ENCODE data around the gene C1R. TPM values are rescaled to one million over a fixed set of nuclear protein-coding genes. Genes with fewer than 3 reads are reported as not detected.

The C1R gene
- total RNA-seq, 1 donor from 2014 or later = 0.78 TPM

GRCh38 chr12:7078163-7078562, 14.1 kb downstream of the C1R start:
- no peak for TF ChIP-seq CTCF (IDR thresholded peaks at IDR 0.05)
- CTCF ChIA-PET = no interaction called here

GRCh38 chr12:7076493-7076892, 15.8 kb downstream of the C1R start:
- Mint-ChIP-seq H3K36me3 (ENCODE audit: low read depth) (no peaks in the 10 kb centered on the region), H3K27me3 (peaks cover 6% of the 10 kb centered on the region), H3K9me3 (no peaks in the 10 kb centered on the region), H3K27ac (no peak overlapping the region), H3K4me1 (no peaks in the 10 kb centered on the region), H3K4me3 (no peak overlapping the region)
- ChIA-PET POLR2A (no interaction called here), CTCF (no interaction called here)
- TF ChIP-seq CTCF (IDR thresholded peaks at IDR 0.05) = no peak
- intact Hi-C loops (cut with micrococcal nuclease) = no loop called here
- no peak for DNase-seq
- ATAC-seq (ENCODE audit: low read depth) = no peak

More at GRCh38 chr12:7078163-7078562, 14.1 kb downstream of the C1R start:
- POLR2A ChIA-PET = no interaction called here
- Mint-ChIP-seq H3K9me3 (peaks cover under 1% of the 10 kb centered on the region), H3K4me1 (no peaks in the 10 kb centered on the region), H3K36me3 (ENCODE audit: low read depth) (no peaks in the 10 kb centered on the region), H3K27me3 (peaks cover 6% of the 10 kb centered on the region), H3K4me3 (no peak overlapping the region), H3K27ac (no peak overlapping the region)
- DNase-seq (no peak), ATAC-seq (ENCODE audit: low read depth) (no peak)
- intact Hi-C loops (cut with micrococcal nuclease) = no loop called here

GRCh38 chr12:7075939-7076338, 16.3 kb downstream of the C1R start:
- DNase-seq (no peak), ATAC-seq (ENCODE audit: low read depth) (no peak)
- peaks cover 6% of the 10 kb centered on the region for H3K27me3 Mint-ChIP-seq
- intact Hi-C loops (cut with micrococcal nuclease) = no loop called here
- no peaks in the 10 kb centered on the region for H3K9me3 Mint-ChIP-seq
- ChIA-PET POLR2A (no interaction called here), CTCF (no interaction called here)
- no peaks in the 10 kb centered on the region for H3K4me1 Mint-ChIP-seq
- no peak overlapping the region for H3K4me3 Mint-ChIP-seq
- TF ChIP-seq CTCF (IDR thresholded peaks at IDR 0.05) = no peak
- H3K27ac Mint-ChIP-seq = no peak overlapping the region
- no peaks in the 10 kb centered on the region for H3K36me3 Mint-ChIP-seq (ENCODE audit: low read depth)

- Mint-ChIP-seq H3K27me3 (peaks cover 8% of the 10 kb centered on the region), H3K9me3 (no peaks in the 10 kb centered on the region), H3K4me3 (no peak overlapping the region), H3K4me1 (no peaks in the 10 kb centered on the region), H3K36me3 (ENCODE audit: low read depth) (no peaks in the 10 kb centered on the region), H3K27ac (no peak overlapping the region)
- DNase-seq (no peak), ATAC-seq (ENCODE audit: low read depth) (no peak)
- POLR2A ChIA-PET = no interaction called here
- CTCF ChIA-PET = no interaction called here
- intact Hi-C loops (cut with micrococcal nuclease) = no loop called here
- no peak for TF ChIP-seq CTCF (IDR thresholded peaks at IDR 0.05)
Measured at GRCh38 chr12:7075518-7075917, 16.7 kb downstream of the C1R start.

GRCh38 chr12:7073946-7074345, 18.3 kb downstream of the C1R start:
- Mint-ChIP-seq H3K36me3 (ENCODE audit: low read depth) (no peaks in the 10 kb centered on the region), H3K9me3 (no peaks in the 10 kb centered on the region), H3K4me1 (no peaks in the 10 kb centered on the region), H3K4me3 (no peak overlapping the region), H3K27ac (no peak overlapping the region), H3K27me3 (peaks cover 12% of the 10 kb centered on the region)
- no peak for ATAC-seq (ENCODE audit: low read depth)
- DNase-seq = no peak
- ChIA-PET POLR2A (interaction anchor here (0.7 kb wide), 1 partner anchor 34 kb away, joined by 3 read pairs; no protein-coding TSS in a partner anchor), CTCF (no interaction called here)
- intact Hi-C loops (cut with micrococcal nuclease) = no loop called here
- no peak for TF ChIP-seq CTCF (IDR thresholded peaks at IDR 0.05)

Measured in activated B cell treated with CpG ODN at 0.5 μM for 24 hours (primary cell).